Endothelial cell of umbilical vein (primary cell): ENCODE measurements around the gene PRC1.

Experiments
- EZH2 ChIP-seq: IDR thresholded peaks from 2 replicates; pipeline ENCODE4 v1.6.1; 2012; ENCODE audit warnings: borderline replicate concordance, low read depth, mild to moderate bottlenecking, moderate library complexity, low read length, inconsistent platforms; ENCODE audit not compliant: severe bottlenecking
- FOS ChIP-seq: IDR thresholded peaks from 2 replicates; pipeline ENCODE4 v1.6.1; 2011; ENCODE audit warnings: mild to moderate bottlenecking, low read length, moderate library complexity, borderline replicate concordance; ENCODE audit not compliant: insufficient read depth
- POLR2A ChIP-seq: IDR thresholded peaks from 2 replicates; pipeline ENCODE4 v1.6.1; 2012; ENCODE audit warnings: low read depth, mild to moderate bottlenecking, control low read depth, low read length
- POLR2AphosphoS5 ChIP-seq: IDR thresholded peaks from 2 replicates; pipeline ENCODE4 v1.6.1; 2012; ENCODE audit warnings: low read depth, mild to moderate bottlenecking, control low read depth, low read length, moderate library complexity; ENCODE audit not compliant: insufficient read depth
- TF ChIP-seq, protein P1 (sequence below), 2 donors: IDR thresholded peaks; 1 replicate in 1 of 2; 2 replicates in 1 of 2; pipeline ENCODE4 v1.5.1; 2011; ENCODE audit warnings: low read length in 2 of 2, mild to moderate bottlenecking in 2 of 2, moderate library complexity in 2 of 2, control low read depth in 1 of 2, inconsistent platforms in 1 of 2, low read depth in 1 of 2; ENCODE audit not compliant: insufficient read depth in 1 of 2; ENCODE audit errors: extremely low read depth in 1 of 2
- TF ChIP-seq, protein P2 (sequence below): IDR thresholded peaks from 2 replicates; pipeline ENCODE4 v1.6.1; 2011; ENCODE audit not compliant: insufficient read depth, insufficient read length

DNA sequence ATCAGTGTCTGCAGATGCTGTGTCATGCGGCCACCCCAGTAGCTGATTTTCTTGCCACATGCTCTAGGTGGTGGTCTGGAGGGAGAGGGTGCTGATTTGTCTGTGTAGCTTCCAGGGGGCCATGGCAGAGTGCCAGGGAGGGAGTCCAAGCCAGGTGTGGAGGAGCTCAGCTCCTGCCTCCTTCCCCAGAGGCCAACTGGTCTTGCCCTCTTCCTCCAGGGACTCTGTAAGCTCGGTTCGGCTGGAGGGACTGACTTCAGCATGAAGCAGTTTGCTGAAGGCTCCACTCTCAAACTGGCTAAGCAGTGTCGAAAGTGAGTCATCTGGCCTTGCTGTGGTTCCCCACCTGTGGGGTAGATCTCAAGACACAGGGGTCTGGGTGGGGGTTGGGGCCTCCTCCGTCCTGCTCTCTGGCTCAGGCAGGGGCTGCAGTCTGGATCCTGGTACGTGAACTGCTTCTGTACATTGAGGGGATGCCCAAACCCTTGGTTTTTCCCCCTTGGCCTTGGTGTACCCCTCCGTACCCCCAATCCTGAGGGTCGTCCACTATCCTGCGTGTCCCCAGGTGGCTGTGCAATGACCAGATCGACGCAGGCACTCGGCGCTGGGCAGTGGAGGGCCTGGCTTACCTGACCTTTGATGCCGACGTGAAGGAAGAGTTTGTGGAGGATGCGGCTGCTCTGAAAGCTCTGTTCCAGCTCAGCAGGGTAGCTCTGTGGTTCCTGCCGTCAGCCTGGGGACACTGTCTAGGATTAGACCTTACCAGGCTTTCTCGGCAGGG is 46.6 kb downstream of the PRC1 start:
- TF ChIP-seq, protein P1, sequence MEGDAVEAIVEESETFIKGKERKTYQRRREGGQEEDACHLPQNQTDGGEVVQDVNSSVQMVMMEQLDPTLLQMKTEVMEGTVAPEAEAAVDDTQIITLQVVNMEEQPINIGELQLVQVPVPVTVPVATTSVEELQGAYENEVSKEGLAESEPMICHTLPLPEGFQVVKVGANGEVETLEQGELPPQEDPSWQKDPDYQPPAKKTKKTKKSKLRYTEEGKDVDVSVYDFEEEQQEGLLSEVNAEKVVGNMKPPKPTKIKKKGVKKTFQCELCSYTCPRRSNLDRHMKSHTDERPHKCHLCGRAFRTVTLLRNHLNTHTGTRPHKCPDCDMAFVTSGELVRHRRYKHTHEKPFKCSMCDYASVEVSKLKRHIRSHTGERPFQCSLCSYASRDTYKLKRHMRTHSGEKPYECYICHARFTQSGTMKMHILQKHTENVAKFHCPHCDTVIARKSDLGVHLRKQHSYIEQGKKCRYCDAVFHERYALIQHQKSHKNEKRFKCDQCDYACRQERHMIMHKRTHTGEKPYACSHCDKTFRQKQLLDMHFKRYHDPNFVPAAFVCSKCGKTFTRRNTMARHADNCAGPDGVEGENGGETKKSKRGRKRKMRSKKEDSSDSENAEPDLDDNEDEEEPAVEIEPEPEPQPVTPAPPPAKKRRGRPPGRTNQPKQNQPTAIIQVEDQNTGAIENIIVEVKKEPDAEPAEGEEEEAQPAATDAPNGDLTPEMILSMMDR (IDR thresholded peaks at IDR 0.05; ENCODE audit: extremely low read depth in 1 of 2, insufficient read depth in 1 of 2, low read depth in 1 of 2, low read length in 2 of 2): no peak
- TF ChIP-seq, protein P2, sequence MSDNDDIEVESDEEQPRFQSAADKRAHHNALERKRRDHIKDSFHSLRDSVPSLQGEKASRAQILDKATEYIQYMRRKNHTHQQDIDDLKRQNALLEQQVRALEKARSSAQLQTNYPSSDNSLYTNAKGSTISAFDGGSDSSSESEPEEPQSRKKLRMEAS: no peak
- no peak for TF ChIP-seq FOS
- TF ChIP-seq POLR2A: no peak
- TF ChIP-seq POLR2AphosphoS5: no peak
- no peak for TF ChIP-seq EZH2
